ENCODE results near the gene COL19A1.

DNA sequence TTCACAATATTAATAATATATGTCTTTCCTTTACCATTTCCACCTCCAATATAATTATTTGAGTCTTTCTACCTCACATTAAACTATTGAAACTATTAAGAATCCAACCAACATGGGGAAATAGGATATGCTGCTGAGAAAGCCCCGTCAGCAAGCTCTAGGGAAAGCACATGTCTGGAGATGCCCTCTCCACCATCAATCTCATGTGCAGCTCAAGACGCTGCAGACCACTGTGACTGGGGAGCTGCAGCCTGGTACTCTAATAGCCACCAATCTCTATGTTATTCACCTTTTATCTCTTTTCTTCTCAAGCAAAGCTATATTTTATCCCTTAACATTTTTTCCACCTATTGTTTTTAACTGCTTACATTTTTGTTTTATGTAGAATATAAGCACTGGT is 386.2 kb downstream of the COL19A1 start:
- TF ChIP-seq, protein P1, sequence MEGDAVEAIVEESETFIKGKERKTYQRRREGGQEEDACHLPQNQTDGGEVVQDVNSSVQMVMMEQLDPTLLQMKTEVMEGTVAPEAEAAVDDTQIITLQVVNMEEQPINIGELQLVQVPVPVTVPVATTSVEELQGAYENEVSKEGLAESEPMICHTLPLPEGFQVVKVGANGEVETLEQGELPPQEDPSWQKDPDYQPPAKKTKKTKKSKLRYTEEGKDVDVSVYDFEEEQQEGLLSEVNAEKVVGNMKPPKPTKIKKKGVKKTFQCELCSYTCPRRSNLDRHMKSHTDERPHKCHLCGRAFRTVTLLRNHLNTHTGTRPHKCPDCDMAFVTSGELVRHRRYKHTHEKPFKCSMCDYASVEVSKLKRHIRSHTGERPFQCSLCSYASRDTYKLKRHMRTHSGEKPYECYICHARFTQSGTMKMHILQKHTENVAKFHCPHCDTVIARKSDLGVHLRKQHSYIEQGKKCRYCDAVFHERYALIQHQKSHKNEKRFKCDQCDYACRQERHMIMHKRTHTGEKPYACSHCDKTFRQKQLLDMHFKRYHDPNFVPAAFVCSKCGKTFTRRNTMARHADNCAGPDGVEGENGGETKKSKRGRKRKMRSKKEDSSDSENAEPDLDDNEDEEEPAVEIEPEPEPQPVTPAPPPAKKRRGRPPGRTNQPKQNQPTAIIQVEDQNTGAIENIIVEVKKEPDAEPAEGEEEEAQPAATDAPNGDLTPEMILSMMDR (IDR thresholded peaks at IDR 0.05; ENCODE audit: low read length): no peak
- TF ChIP-seq EZH2 (optimal IDR thresholded peaks at IDR 0.05; ENCODE audit: low read depth, low read length): no peak

Data from MM.1S (cell line).